ENCODE data around the gene CNTROB.
"Not testable (repeated sequence)": the region's sequence is repeated elsewhere in the genome, so short reads cannot be mapped to it uniquely, and the experiment has no call there.

The CNTROB gene

GRCh38 chr17:7947651-7948050 lies 15.6 kb downstream of the CNTROB start:
- CTCF ChIA-PET: interaction anchor here (0.7 to 1.2 kb wide), 4 partner anchors 12 to 1077 kb away, joined by 3 to 5 read pairs (median 4); no protein-coding TSS in a partner anchor
- POLR2A ChIA-PET (ENCODE audit: low non-redundant PET): no interaction called here
- no peak for TF ChIP-seq CTCF (conservative IDR thresholded peaks at IDR 0.05; ENCODE audit: low read depth)
- no peak for DNase-seq (ENCODE audit: low spot score)
- H3K27ac ChIP-seq: no peak overlapping the region

- CTCF ChIA-PET: no interaction called here
- TF ChIP-seq CTCF (conservative IDR thresholded peaks at IDR 0.05; ENCODE audit: low read depth): no peak
- POLR2A ChIA-PET (ENCODE audit: low non-redundant PET): no interaction called here
- DNase-seq (ENCODE audit: low spot score): no peak
- H3K27ac ChIP-seq: no peak overlapping the region
Measured at GRCh38 chr17:7950578-7950977, 18.6 kb downstream of the CNTROB start.

- POLR2A ChIA-PET (ENCODE audit: low non-redundant PET): no interaction called here
- TF ChIP-seq CTCF (conservative IDR thresholded peaks at IDR 0.05; ENCODE audit: low read depth): no peak
- CTCF ChIA-PET: no interaction called here
- no peak for DNase-seq (ENCODE audit: low spot score)
- H3K27ac ChIP-seq: no peak overlapping the region
Measured at GRCh38 chr17:7951143-7951792, 19.3 kb downstream of the CNTROB start.

- DNase-seq (ENCODE audit: low spot score); H3K27ac ChIP-seq; POLR2A ChIA-PET (ENCODE audit: low non-redundant PET): not testable (repeated sequence)
- CTCF ChIA-PET: interaction anchor here (0.6 to 1.2 kb wide), 3 partner anchors 37 to 104 kb away, joined by 3 to 5 read pairs (median 5); no protein-coding TSS in a partner anchor
Measured at GRCh38 chr17:7953266-7953665, 21.3 kb downstream of the CNTROB start.

- POLR2A ChIA-PET (ENCODE audit: low non-redundant PET): no interaction called here
Measured at GRCh38 chr17:7955414-7956227, 23.6 kb downstream of the CNTROB start.

GRCh38 chr17:7956228-7956965 lies 24.4 kb downstream of the CNTROB start:
- DNase-seq (ENCODE audit: low spot score): no peak
- ChIA-PET CTCF (interaction anchor here (0.6 kb wide), 1 partner anchor 34 kb away, joined by 5 read pairs; no protein-coding TSS in a partner anchor), POLR2A (ENCODE audit: low non-redundant PET) (no interaction called here)
- no peak for TF ChIP-seq CTCF (conservative IDR thresholded peaks at IDR 0.05; ENCODE audit: low read depth)
- H3K27ac ChIP-seq: no peak overlapping the region

More at GRCh38 chr17:7955414-7956227, 23.6 kb downstream of the CNTROB start:
- H3K27ac ChIP-seq: no peak overlapping the region
- CTCF ChIA-PET: interaction anchor here (0.6 kb wide), 1 partner anchor 35 kb away, joined by 5 read pairs; no protein-coding TSS in a partner anchor
- TF ChIP-seq CTCF (conservative IDR thresholded peaks at IDR 0.05; ENCODE audit: low read depth): no peak
- no peak for DNase-seq (ENCODE audit: low spot score)
